ACHN (cell line): ENCODE measurements around the gene LTB4R.
"Not testable (repeated sequence)": the region's sequence is repeated elsewhere in the genome, so short reads cannot be mapped to it uniquely, and the experiment has no call there.

Experiments used
- DNase-seq: peaks from one replicate; pipeline ENCODE4 v3.0.0-alpha.2; 2015
- in situ Hi-C: cut with HindIII; loops from 2 replicates; pipeline ENCODE4 v1.10.0; 2017; ENCODE audit warnings: low sequenced_read_pairs, low pct_ligation_motif_present, low pct_unique_long_range_greater_than_20kb

Gene LTB4R

DNA sequence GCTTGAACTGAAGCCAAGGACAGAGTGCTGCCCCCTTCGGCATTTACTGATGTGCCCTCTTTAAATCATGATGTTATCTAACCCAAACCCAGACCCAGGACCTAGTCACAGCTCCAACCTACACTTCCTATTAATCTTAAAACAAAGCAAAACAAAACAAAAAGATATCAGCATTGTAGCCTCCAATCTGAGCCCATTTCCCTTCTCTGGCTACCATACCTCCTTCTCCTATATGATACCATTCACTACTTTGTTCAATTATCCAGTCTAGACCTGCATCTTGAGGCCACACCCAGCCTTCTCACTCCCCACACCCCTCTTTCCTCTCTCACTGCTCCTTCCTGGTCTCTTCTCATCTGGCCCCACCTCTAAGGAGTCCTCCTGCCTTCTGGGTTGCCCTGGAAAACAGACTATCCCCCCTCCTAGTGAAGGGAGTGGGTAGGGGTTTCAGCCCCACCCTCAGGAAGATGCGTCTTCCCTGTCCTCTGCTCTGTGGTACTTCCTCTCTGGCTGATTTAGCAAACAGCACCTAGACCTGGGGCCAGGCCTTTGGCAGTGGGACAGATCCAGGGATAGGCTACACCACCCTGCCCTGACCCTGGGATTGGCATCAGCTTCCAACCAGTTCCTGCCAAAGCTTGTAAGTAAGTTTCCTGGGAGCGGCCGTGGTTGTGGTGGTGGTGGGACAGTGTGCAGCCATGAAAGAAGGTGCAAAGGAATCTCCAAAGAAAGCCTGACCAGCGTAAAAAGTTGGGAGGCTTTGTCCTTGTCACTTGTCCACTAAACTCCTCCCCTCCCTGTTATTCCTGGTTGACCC is 3.3 kb downstream of the LTB4R start:
- in situ Hi-C loops = no loop called here
- DNase-seq = no peak

- in situ Hi-C loops = no loop called here
- no peak for DNase-seq
Measured at GRCh38 chr14:24315243-24315806, 4.0 kb downstream of the LTB4R start.

DNA sequence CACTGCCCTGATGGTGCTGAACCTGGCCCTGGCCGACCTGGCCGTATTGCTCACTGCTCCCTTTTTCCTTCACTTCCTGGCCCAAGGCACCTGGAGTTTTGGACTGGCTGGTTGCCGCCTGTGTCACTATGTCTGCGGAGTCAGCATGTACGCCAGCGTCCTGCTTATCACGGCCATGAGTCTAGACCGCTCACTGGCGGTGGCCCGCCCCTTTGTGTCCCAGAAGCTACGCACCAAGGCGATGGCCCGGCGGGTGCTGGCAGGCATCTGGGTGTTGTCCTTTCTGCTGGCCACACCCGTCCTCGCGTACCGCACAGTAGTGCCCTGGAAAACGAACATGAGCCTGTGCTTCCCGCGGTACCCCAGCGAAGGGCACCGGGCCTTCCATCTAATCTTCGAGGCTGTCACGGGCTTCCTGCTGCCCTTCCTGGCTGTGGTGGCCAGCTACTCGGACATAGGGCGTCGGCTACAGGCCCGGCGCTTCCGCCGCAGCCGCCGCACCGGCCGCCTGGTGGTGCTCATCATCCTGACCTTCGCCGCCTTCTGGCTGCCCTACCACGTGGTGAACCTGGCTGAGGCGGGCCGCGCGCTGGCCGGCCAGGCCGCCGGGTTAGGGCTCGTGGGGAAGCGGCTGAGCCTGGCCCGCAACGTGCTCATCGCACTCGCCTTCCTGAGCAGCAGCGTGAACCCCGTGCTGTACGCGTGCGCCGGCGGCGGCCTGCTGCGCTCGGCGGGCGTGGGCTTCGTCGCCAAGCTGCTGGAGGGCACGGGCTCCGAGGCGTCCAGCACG is 4.7 kb downstream of the LTB4R start:
- in situ Hi-C loops = no loop called here
- DNase-seq = no peak

DNA sequence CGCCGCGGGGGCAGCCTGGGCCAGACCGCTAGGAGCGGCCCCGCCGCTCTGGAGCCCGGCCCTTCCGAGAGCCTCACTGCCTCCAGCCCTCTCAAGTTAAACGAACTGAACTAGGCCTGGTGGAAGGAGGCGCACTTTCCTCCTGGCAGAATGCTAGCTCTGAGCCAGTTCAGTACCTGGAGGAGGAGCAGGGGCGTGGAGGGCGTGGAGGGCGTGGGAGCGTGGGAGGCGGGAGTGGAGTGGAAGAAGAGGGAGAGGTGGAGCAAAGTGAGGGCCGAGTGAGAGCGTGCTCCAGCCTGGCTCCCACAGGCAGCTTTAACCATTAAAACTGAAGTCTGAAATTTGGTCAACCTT is 5.3 kb downstream of the LTB4R start:
- no peak for DNase-seq
- in situ Hi-C loops = no loop called here

DNA sequence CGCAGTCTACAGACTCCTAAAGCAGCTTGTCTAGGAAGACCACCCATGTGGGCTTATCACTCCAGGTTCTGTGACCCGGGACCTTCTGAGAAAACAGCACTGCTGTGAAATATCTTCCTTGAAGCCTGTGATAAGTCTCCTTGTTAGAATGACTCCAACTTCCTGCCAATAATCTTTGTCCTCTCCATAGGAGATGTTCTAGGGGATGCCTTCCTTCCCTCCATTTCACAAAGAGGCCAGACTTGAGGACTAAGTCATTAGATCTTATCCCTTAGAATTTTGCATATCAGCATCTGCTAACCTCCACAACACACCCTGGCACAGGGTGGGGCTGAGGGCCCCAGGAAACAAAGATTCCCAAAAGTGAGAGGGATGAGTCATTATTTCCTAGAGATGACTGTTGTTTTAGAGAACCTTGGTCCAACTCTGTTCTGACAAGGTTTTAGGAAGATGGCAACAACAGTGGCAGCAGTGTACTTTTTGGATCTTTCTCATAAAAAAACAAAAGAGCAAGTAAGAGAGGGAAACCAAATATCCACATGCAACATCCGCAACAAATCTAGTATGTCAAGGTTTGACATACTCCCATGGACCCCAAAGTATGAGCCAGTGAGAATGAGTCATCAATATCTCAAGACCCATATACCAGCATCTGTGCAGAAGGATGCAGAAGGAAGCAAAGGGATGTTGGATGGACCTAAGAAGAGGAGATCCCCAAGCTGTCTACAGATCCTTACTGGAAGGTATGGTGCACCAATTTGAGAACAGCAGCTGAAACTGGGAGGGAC is 6.0 kb downstream of the LTB4R start:
- in situ Hi-C loops = no loop called here
- DNase-seq = no peak

GRCh38 chr14:24321212-24321975 is 10.1 kb downstream of the LTB4R start:
- no peak for DNase-seq
- in situ Hi-C loops = no loop called here

DNA sequence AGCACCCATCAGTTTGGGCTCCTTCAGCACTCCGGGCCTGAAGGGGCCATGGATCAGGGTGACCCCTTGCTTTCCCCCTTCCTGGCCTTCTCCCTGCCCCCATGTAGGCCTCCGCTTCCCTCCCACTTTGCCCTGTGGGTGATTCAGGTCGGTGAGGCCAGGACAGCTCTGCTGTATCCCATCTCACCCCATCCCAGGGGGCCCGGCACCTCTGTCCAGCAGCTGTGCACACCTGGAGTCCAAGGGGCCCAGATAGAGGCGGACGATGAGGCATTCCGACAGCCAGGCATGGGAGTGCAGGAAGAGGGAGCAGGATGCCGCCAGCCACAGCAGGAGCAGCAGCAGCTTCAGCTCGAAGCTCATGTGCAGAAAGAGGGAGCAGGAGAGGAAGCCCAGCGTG is 11.4 kb downstream of the LTB4R start:
- in situ Hi-C loops = no loop called here
- no peak for DNase-seq

GRCh38 chr14:24323341-24323740 is 12.0 kb downstream of the LTB4R start:
- in situ Hi-C loops = no loop called here
- no peak for DNase-seq

DNA sequence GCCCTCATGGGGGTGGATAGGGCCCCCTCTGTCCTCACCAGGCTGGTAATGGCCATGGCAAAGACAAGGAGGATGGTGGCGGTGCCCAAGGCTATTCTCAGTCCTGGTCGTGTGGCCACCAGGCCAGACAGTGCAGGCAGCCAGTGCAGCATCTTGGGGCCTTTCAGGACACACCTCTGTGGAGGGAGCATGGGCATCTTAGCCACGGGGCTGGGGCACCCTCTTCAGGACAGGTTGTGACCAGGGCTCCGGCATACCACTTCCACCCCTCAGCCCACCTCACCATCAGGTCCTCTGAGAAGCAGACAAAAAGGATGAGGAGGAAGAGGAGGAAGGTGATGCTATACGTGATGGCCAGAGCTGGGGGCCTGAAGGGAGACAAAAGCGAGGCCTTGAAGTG is 12.7 kb downstream of the LTB4R start:
- in situ Hi-C loops = no loop called here
- DNase-seq = no peak

GRCh38 chr14:24325041-24325530 is 13.8 kb downstream of the LTB4R start:
- no peak for DNase-seq

DNA sequence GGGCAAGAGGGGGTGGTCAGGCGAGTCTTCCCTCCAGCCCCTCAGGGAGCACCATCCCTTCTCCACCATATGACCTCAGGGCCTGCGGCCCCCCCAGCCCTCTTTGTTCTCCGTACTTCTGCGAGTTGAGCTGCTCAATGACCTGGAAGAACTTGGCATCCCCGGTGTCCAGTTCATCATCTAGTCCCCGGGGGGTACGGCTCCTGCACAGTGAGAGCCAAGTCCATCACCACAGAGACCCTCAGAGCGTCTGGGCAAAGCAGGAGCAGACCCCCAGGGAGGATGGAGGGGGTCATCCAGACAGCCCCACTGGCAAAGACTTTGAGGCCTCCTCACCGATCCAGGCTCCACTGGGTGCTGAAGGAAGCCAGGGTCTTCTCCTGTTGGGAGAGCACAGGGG is 14.7 kb downstream of the LTB4R start:
- in situ Hi-C loops = no loop called here
- no peak for DNase-seq

More at GRCh38 chr14:24325041-24325530, 13.8 kb downstream of the LTB4R start:
- in situ Hi-C loops = no loop called here

- DNase-seq = no peak
- in situ Hi-C loops = no loop called here
Measured at GRCh38 chr14:24327303-24327702, 16.0 kb downstream of the LTB4R start.

DNA sequence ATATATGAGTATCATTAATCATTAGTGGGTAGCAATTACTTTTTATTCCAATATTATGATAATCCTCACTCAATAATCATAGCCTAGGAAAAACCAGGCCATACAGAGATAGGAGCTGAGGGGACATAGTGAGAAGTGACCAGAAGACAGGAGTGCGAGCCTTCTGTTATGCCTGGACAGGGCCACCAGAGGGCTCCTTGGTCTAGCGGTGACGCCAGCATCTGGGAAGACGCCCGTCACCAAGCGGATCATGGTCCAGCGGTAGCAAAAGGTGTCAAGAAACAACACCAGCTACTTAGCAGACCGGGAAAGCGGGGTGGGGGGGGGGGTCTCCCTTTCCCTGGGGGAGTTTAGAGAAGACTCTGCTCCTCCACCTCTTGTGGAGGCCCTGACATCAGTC is 16.6 kb downstream of the LTB4R start:
- DNase-seq, in situ Hi-C loops: not testable (repeated sequence)

GRCh38 chr14:24329073-24329663 is 17.9 kb downstream of the LTB4R start:
- in situ Hi-C loops = no loop called here
- DNase-seq = no peak

- in situ Hi-C loops = no loop called here
- DNase-seq = no peak
Measured at GRCh38 chr14:24329736-24330135, 18.4 kb downstream of the LTB4R start.

DNA sequence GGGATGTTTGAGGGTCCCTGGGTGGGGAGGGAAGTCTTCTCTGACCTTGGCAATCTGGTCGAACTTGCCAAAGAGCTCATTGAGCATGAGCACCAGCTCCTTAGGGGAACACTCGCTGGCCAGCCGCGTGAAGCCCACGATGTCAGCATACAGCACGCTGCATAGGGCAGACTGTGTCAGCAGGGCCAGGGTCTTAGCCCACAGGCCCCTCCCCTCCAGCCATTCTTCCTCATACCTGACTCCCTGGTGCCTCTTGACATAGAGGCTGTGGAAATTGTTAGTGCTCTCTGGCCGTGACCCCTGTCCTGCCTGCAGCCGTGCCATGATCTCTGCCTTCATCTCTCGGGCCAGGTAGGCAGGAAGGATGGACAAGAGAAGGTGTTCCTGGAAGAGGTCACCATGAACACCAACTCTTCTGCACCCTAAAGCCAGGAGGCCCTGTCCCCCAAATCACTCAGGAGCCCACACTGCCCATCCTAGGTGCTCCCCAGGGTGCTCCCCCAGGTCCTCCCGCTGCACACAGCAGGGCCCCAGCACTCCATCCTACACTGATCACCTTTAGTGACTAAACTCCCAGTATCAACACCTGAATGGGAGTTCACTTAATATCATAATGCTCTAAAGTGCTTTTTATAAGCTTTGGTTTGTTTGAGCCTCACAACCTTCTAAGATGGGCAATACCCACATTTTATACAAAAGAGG is 19.8 kb downstream of the LTB4R start:
- DNase-seq = no peak
- in situ Hi-C loops = no loop called here

DNA sequence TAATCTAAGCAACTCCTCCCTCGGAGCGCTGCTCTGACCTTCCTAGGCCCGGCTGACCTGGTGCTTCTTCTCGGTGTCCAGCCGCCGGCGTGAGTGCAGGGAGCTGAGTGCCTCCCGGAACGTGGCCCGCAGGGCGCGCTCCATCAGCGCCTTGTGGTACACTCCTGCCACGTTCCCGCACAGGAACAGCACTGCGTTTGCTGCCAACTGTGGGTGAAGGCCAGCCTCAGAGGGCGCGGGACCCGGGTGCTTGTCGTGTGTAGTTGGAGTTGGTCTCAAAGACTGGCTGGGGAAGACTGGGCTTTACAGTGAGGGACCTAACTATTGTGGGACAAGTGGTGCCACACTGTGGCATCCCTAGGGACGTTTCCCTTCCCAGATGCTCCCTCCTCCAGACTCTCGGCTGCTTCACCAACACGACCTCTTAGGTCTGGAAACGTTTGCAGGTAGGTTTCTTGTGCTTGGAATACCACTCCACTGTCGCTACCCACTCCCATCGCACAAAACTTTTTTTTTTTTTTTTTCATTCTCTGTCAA is 20.5 kb downstream of the LTB4R start:
- in situ Hi-C loops = no loop called here
- DNase-seq = no peak
